ENCODE data around the gene HDLBP.

Gene HDLBP

GRCh38 chr2:241249654-241250053 lies 65.8 kb downstream of the HDLBP start:
- no peak for DNase-seq

- no peak for DNase-seq
Measured at GRCh38 chr2:241248897-241249296, 66.6 kb downstream of the HDLBP start.

- no peak for DNase-seq
Measured at GRCh38 chr2:241248289-241248688, 67.2 kb downstream of the HDLBP start.

GRCh38 chr2:241244368-241244767 lies 71.1 kb downstream of the HDLBP start:
- DNase-seq = no peak

GRCh38 chr2:241242306-241242705 lies 73.2 kb downstream of the HDLBP start:
- no peak for DNase-seq

GRCh38 chr2:241241669-241242068 lies 73.8 kb downstream of the HDLBP start:
- DNase-seq = no peak

GRCh38 chr2:241240320-241241004 lies 75.0 kb downstream of the HDLBP start:
- no peak for DNase-seq

- no peak for DNase-seq
Measured at GRCh38 chr2:241239552-241240202, 75.8 kb downstream of the HDLBP start.

GRCh38 chr2:241238693-241239198 lies 76.7 kb downstream of the HDLBP start:
- DNase-seq = no peak

- DNase-seq = no peak
Measured at GRCh38 chr2:241237949-241238371, 77.5 kb downstream of the HDLBP start.

GRCh38 chr2:241237047-241237446 lies 78.4 kb downstream of the HDLBP start:
- DNase-seq = no peak

- no peak for DNase-seq
Measured at GRCh38 chr2:241235859-241236593, 79.4 kb downstream of the HDLBP start.

- no peak for DNase-seq
Measured at GRCh38 chr2:241234962-241235740, 80.3 kb downstream of the HDLBP start.

- no peak for DNase-seq
Measured at GRCh38 chr2:241234066-241234790, 81.2 kb downstream of the HDLBP start.

GRCh38 chr2:241232736-241233575 lies 82.5 kb downstream of the HDLBP start:
- DNase-seq = no peak

- DNase-seq = peak; percentile 9
Measured at GRCh38 chr2:241230435-241230834, 85.0 kb downstream of the HDLBP start.

- no peak for DNase-seq
Measured at GRCh38 chr2:241229563-241230401, 85.7 kb downstream of the HDLBP start.

GRCh38 chr2:241228860-241229516 lies 86.5 kb downstream of the HDLBP start:
- no peak for DNase-seq

GRCh38 chr2:241228081-241228859 lies 87.2 kb downstream of the HDLBP start:
- no peak for DNase-seq
